ENCODE measurements around the gene RPS27.
"Not testable (repeated sequence)": the region's sequence is repeated elsewhere in the genome, so short reads cannot be mapped to it uniquely, and the experiment has no call there.

The RPS27 gene

DNA sequence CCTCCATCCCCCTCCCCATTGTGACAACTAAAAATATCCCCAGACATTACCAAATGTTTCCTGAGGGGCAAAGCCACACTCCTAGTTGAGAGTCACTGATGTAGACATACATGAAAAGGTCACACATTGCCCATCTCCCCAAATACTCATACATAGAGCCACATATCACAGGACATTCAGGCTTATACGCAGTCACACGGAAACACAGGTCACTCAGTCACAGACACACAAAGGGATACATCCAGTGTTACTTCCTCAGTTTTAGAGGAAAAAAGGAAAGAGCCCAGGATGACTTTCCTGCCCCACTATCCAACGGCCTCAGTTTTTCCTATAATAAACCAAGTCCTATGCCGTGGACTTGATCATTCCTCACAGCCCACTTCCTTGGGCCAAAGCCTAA lies 29.1 kb upstream of the RPS27 start:
- no peak for DNase-seq (ENCODE audit: low spot score)

DNA sequence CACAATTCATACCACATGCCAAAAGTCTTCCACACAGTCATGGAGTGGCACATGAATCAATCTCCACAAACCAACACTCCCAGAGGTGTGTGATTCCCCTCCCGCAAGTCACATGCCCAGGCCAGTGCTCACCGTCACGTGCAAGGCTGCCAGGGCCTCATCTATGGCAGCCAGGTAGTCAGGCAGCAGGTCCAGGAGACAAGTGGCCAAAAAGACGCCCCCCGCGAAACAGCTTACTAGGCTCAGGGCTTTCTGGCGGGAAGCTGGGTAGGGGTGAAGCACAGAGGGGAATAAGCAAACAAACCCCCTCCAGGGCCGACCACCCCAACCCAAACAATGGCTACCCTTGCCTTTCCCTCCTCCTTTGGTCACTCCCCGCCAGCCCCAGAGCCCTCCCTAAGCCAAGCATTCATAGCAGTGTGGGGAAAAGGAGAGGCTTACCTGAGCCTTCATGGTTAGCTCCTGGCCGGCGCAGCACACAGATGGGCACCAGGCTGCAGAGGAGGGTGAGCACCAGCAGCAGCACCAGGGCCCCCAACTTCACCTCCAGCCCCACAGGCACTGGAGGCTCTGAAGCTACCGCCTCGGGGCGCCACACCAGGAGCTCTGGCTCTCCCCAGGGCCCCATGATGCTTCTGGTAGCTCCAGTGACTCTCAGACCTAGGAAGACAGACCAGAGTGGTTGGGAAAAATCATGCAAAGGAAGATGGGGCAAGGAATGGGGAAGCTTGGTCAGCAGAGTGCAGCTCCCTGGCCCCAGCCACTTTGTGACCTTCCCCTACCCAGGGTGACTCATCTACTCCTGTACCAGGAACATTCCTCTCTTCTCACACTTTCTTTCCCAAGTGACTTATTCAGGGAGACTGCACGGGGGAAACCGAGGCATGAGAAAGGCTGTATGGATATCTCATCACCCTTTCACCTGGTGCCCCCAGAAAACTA lies 28.2 kb upstream of the RPS27 start:
- DNase-seq (ENCODE audit: low spot score): no peak

DNA sequence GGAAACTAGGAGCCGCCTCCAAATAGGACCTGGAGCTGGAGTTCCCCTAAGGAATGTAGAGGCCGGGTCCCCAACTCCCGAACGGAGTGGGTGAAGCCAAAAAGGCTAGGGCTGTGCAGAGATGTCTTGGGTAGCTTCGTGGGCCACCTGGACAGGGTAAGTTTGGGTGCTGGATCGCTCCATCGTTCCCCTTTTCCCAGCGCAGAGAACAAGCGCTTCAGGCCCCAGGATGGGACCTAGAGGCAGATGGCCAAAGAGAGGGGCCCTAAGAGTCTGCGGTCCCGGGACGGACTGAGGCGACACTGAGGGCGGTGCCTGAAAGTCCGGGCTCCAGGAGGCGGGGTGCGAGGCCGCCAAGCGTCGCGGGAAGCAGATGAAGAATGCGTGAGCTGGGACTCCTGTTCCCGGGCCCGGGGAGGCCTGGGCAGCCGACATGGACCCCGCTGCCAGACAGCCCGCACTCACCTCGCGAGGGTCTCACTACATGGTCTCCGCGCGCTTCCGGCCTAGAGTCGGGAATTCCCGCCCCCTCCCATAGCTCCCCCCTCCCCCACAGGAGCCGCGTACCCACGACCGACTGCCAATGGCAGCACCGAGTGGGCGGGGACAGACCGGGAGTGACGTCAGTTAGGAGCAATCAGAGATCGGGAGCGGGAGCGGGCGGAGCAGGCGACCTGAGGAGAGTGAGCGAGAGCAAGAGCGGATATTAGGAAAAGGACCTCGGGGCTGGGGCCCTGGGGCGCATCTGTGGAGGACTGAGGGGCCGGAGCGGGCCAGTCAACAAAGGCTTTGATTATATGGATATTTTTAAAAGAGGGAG lies 27.3 kb upstream of the RPS27 start, which contains the start of gene SLC39A1:
SLC39A1 (minus strand) TSS at position 508 of the 820 bp plus-strand sequence. CDS start 822 bp downstream, outside the sequence.
- DNase-seq (ENCODE audit: low spot score): peak; percentile 99

DNA sequence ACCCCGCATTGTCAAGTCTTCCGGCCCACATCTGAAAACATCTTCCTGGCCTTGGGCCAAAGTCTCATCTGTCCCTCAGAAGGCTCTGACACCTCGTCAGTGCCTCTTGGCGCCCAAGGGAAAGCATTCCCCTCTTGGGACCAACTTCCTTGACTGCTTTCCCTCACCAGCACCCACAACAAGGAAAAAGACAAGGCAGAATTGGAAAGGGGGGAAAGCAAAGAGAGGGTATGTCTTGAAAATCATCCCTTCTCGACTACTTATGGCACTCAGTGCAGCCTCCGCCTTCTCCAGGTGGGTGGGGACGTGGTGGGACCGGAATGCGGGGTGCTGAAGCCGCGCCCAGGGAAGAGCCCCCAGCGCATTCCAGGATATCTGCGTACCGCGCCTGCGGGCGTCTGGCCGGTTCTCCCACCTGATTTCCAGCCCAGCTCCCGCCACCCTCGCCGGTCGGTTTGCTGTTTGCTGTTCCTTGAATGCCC lies 26.7 kb upstream of the RPS27 start:
- DNase-seq (ENCODE audit: low spot score): no peak

DNA sequence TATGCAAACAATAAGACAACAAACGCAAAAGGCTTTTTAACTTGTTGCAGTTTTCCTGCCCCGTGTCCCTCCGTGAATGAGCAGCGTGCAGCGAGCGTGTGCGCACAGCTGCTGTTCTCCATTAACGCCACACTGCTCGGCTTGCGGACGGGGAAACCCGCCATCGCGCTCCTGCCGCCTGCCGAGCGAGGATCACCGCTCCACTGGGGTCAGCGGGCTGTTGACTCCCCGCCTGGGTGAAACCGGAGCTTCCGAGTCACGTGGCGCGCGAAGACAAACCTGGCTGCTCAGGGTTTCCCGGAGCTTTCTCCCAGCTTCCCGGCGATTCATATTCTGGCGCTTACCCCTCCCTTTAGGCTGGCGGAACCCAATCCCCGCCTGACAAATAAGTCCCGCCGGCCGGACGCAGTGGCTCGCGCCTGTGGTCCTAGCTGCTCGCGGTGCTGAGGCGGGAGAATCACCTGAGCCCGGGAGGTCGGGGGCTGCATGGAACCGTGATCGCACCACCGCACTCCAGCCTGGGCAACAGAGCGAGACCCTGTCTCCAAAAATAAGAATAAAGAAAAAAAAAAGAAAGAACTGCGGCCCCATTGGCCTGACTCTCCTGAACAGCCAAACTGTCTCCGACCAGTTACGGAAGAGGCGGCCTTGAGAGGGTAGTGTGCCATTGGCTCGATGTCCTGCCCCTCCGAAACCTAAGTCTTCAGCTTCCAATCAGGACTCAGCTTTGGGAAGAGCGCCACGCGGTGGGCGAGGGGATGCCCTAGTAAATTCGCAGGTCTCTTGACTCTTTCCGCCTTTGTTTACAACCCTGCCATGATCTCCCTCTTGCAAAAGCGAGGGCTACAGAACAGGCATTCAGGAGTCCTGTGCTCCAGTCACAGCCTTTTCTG lies 23.2 kb upstream of the RPS27 start, which contains the start of gene CREB3L4:
CREB3L4 (plus strand) TSS at position 796 of the 893 bp plus-strand sequence. CDS start 624 bp downstream, outside the sequence.
- DNase-seq (ENCODE audit: low spot score): peak; percentile 100

DNA sequence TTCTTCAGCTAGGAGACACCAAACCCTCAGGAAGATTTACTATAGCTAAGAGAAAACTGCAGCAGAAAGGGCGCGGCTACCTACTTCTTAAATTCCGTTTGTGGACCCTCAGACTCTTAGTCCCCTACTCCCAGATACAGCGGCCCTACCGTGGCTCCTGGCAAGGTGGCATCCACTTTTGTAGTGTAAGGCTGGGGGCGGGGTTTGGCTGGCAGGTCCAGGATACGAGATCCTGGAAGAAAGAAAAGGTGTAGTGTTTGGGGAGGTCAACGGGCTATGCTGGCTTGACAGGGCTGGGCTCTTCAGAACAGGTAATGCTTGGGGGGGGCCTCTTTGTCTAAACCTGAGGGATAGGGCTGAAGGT lies 22.6 kb upstream of the RPS27 start:
- no peak for DNase-seq (ENCODE audit: low spot score)

DNA sequence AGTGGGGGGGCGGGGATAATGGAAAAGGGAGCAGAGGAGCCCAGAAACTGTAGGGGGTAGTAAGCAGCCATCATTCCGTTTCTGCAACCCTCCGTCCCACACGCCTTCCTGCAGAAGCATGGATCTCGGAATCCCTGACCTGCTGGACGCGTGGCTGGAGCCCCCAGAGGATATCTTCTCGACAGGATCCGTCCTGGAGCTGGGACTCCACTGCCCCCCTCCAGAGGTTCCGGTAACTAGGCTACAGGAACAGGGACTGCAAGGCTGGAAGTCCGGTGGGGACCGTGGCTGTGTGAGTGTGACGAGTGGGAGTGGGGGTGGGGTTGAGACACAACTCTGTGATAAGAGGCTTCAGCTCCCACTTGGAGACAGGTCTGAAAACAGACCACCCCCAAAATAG lies 22.2 kb upstream of the RPS27 start:
- DNase-seq (ENCODE audit: low spot score): no peak

DNA sequence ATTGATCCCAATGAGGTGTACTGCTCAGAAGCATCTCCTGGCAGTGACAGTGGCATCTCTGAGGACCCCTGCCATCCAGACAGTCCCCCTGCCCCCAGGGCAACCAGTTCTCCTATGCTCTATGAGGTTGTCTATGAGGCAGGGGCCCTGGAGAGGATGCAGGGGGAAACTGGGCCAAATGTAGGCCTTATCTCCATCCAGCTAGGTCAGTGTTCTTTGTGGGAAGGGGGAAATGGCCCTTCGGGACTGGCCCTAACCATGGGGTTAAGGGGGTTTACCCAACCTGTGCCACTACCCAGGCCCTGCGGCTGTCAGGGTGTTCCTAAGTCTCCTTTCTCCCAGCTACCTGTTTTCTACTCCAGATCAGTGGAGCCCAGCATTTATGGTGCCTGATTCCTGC lies 21.6 kb upstream of the RPS27 start:
- no peak for DNase-seq (ENCODE audit: low spot score)

DNA sequence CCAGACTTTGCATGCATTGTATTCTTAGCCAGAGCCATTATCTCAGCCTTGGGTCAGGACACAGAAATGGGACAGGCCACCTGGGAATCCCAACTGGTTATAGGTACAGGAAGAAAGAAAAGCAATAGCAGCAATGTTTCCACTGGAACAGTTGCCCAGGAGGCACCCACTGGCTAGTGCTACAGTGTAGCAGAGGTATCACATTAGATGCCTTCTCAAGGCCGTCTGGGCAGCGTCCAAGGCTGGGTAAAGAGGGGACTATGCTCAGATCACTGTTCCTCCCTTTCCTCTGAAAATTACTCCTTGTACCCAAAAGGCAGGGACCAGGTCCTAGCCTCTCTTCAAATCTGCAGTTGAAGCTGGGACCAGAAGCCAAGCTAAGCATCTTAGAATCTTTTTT lies 20.2 kb upstream of the RPS27 start:
- DNase-seq (ENCODE audit: low spot score): no peak

DNA sequence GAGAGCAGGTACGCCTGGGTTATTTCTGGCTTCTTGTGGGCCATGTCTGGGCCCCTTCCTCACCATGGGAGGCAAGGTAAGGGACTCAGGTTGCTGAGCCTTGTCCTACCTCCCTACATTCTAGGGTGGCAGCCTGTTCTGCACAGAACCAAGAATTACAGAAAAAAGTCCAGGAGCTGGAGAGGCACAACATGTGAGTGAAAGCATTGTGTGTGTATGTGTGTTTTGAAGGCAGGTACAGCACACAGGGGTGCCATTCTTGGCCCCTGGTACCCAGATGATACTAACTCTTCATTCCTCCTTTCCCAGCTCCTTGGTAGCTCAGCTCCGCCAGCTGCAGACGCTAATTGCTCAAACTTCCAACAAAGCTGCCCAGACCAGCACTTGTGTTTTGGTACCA lies 17.5 kb upstream of the RPS27 start:
- DNase-seq (ENCODE audit: low spot score): no peak

DNA sequence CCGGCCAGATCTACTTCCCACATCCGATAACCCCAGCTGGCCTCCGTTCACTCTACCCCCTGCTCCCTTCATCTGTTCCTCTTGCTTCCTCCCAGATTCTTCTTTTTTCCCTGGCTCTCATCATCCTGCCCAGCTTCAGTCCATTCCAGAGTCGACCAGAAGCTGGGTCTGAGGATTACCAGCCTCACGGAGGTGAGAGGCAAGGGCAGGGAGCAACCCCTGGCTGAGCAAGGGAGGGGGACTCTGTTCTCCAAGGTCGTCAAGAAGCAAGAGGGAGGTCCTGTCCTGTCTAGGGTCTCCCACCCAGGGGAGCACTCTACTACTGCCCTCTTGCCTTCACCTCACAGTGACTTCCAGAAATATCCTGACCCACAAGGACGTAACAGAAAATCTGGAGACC lies 17.0 kb upstream of the RPS27 start:
- no peak for DNase-seq (ENCODE audit: low spot score)

DNA sequence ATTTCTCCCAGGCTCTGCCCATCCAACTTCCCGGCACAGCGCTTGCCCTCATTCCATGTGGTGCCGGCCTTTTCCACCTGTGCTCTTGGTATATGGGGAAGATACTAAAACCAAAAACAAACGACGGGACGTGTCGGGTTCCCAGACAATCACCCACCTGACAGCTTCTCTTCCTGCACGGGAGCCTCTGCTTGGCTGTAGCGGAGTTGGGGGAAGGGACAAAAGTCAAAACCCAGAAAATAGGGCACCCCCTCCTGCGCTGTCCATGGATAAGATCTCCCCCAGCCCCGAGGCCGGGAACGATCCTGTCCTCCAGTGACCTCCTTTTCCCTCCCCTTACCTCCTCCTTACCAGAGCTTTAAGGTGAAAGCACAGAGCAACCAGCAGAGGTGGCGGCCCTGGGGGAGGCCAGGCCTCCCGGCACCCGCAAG lies 13.7 kb upstream of the RPS27 start:
- DNase-seq (ENCODE audit: low spot score): no peak

DNA sequence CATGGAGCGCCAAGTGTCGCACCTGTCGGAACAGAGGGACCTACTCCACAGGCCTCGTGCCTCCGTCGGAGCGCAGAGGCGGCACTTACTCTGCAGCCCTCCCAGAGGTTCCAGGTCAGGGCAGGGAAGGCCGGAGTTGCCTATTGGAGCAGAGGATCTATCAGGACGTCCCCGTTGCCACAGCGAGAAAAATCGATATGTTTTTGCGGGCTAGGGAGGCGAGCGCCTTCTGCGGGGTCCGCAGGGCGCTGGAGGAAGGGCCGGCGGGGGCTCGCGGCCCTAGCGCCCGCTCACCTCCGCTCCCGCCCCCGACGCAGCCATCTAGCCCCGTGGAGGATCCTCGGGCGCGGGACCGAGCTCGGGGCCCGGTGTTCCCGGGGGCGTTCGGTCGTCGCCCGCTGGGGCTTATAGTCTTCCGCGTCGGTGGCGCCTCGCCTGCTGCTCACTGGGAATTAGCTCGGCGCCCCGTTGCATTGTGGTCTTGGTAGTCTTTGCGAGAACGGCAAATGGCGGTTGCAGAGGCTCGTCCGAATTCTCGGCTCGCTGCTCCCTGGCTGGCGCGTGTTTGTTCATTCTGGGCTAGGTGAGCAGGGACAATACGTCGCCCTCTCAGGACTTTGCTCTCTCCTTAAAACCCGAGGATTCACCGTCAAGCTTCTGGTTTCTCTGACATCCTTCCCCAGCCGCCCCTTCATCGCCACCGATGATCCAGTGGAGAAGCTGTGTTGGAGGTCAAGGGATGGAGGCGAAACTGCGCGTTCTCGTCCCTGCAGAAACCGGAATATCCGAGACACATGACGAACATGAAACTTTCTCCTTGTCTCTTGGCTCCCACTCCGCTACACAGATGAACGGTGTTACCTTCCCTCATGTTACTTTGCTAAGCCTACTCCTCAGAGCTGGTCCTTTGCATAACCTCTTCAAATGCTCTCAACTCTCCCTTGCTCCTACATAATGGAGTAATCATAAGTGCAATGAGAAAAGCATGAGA lies 13.0 kb upstream of the RPS27 start, which contains the start of gene JTB:
JTB (minus strand) TSS at position 425 of the 991 bp plus-strand sequence; CDS start at position 3, 422 bp downstream.
- DNase-seq (ENCODE audit: low spot score): peak; percentile 93

DNA sequence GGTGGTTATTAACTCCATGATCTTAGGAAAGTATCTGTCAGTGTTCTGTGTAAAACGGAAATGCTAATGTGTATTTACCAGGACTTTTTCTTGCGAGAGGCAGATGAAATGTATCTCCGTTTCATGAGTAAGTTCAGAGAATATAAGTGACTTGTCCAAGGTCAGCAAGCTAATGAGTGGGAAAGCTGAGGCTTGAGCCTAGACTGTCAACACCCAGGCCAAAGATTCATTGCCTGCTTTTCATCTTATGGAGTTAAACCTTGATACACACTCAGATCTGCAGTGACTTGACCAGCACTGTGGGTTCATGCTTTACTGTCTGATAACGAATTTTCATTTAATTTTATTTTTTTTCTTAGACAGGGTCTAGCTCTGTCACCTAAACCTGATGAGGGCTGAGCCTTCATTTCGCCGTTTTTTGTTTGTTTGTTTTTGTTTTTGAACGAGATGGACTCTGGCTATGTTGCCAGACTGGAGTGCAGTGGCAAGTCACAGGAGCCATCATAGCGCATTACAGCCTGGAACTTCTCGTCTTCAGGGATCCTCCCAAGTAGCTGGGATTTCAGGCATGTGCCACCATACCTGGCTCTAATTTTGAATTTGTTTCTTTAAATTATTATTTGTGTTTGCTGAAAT lies 12.2 kb upstream of the RPS27 start:
- no peak for DNase-seq (ENCODE audit: low spot score)

DNA sequence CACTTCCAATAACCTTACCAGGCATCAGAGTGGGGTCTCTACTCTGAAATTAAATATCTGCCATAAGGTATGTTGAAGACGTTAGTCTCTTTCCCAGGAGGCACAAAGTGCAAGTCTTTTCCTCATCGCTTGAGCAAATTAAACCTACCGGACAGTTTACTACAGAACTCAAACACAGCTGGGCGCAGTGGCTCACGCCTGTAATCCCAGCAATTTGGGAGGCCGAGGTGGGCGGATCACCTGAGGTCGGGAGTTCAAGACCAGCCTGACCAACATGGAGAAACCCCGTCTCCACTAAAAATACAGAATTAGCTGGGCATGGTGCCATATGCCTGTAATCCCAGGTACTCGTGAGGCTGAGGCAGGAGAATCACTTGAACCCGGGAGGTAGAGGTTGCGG lies 11.5 kb upstream of the RPS27 start:
- DNase-seq (ENCODE audit: low spot score): not testable (repeated sequence)

DNA sequence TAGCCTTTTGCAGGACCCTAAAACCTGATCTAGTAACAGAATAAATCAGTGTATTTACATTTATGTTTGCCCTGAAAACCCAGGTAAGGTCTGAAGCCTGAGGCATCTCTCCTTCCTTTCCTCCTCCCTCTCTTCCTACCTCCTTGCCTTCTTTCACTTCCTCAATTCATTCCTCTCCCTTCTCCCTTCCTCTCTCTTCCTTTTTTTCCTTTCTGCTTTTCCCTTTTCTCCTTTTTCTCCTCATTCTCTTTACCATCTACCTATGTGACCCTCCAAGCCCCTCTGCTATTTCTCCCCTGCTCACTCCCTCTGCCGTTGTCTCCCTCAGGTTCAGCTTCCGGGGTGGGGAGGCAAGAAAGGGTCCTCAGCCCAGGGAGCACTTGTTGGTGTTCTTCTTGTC lies 8.8 kb upstream of the RPS27 start:
- DNase-seq (ENCODE audit: low spot score): not testable (repeated sequence)

DNA sequence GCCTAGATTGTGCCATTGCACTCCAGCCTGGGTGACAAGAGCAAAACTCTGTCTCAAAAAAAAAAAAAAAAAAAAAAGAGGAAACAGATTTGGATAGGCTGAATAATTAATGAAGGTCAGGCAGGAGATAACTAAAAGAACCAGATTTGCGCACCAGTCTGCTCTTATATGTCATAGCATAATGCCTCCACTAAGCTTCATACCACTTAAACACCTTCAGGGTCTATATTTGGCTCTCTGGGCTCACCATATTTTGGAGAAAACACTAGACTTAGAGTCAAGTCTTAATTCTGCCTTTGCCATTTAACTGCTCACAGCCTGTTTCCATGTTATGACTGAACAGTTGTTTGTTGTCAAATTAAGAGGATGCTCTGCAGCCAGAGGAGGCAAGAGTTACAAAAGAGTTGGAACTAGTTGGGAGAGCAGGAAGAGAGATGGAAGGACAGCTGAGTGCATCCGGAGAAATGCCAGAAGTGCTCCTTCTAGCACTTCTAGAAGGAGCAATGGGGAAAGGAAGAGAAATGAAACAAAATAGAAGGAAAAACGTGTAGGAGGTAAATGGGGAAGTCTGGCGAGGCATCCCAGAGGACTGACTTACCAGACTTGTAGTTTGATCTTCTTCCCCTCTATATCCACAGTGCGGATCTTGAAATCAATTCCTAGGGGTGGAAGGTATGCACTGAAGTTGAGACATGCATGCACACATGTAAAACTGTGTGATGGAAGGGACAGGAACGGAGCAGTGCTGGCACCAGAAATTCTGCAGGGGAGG lies 6.3 kb upstream of the RPS27 start:
- no peak for DNase-seq (ENCODE audit: low spot score)

DNA sequence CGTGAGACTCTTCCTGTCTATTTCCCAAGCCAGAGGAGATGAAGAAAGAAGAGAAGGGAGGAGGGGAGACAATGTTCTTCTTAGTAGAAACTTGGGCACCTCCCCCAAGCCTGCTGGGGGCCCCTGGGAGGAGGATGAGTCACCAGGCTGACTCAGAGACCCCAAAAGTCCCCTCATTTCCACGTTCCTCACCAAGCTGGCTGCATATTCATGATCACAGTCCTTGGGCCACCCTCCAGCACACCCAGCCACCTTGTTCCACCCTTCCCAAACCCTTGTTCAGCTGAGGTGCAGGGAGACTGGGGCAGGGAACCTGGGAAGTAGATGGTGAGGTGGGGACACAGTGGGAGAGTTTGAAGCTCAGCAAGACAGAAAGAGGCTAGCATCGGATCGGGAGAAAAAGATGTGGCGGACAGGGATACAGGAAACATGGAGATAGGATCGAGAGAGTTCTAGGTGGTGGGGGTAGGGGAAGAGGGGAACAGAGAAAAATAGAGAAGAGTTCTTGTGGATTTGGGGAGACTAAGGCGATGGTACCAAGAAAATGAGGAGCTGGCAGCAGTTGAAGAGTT lies 5.1 kb upstream of the RPS27 start:
- no peak for DNase-seq (ENCODE audit: low spot score)

Measured in Ammon's horn (tissue), 1 donor.